Stimulated activated CD8-positive, alpha-beta memory T cell treated with anti-CD3 and anti-CD28 coated beads, Interleukin-15, amount 100 ng/mL, for 1 hour (primary cell): ENCODE results near the gene PSMG4.

Experiments
- DNase-seq: peaks from one replicate; pipeline ENCODE4 v3.0.0-alpha.2; 2020; ENCODE audit warnings: low read depth

PSMG4 gene

GRCh38 chr6:3258720-3259490, at the start of gene PSMG4:
Gene PSMG4, plus strand, starts transcription at chr6:3258947. Its CDS starts 76 bp downstream, at chr6:3259023.
- DNase-seq, result peak; percentile 94

- DNase-seq, result no peak
Measured at GRCh38 chr6:3209114-3210023, 49.4 kb upstream of the PSMG4 start.

- no peak for DNase-seq
Measured at GRCh38 chr6:3210024-3210610, 48.6 kb upstream of the PSMG4 start.

- DNase-seq, result no peak
Measured at GRCh38 chr6:3211681-3212080, 47.1 kb upstream of the PSMG4 start.

GRCh38 chr6:3212261-3212660, 46.5 kb upstream of the PSMG4 start:
- no peak for DNase-seq

- no peak for DNase-seq
Measured at GRCh38 chr6:3213334-3213695, 45.4 kb upstream of the PSMG4 start.

- no peak for DNase-seq
Measured at GRCh38 chr6:3214898-3215297, 43.8 kb upstream of the PSMG4 start.

- no peak for DNase-seq
Measured at GRCh38 chr6:3217286-3217685, 41.5 kb upstream of the PSMG4 start.

GRCh38 chr6:3218266-3218665, 40.5 kb upstream of the PSMG4 start:
- no peak for DNase-seq

- no peak for DNase-seq
Measured at GRCh38 chr6:3220366-3220765, 38.4 kb upstream of the PSMG4 start.

- DNase-seq, result no peak
Measured at GRCh38 chr6:3221578-3221977, 37.2 kb upstream of the PSMG4 start.

- no peak for DNase-seq
Measured at GRCh38 chr6:3222506-3223038, 36.2 kb upstream of the PSMG4 start.

GRCh38 chr6:3226042-3226441, 32.7 kb upstream of the PSMG4 start:
- DNase-seq, result no peak

- DNase-seq, result no peak
Measured at GRCh38 chr6:3226481-3227362, 32.0 kb upstream of the PSMG4 start.

GRCh38 chr6:3227363-3228045, 31.2 kb upstream of the PSMG4 start, which contains the start of gene TUBB2B:
Gene TUBB2B, minus strand, starts transcription at chr6:3227653. Its CDS starts 110 bp downstream, at chr6:3227543.
- DNase-seq, result no peak

GRCh38 chr6:3228046-3228671, 30.6 kb upstream of the PSMG4 start:
- no peak for DNase-seq

GRCh38 chr6:3228771-3229565, 29.8 kb upstream of the PSMG4 start:
- DNase-seq, result no peak

GRCh38 chr6:3229566-3230178, 29.1 kb upstream of the PSMG4 start:
- DNase-seq, result no peak

GRCh38 chr6:3230256-3230882, 28.4 kb upstream of the PSMG4 start:
- no peak for DNase-seq
